HG03571 (cell line): Measurements from ENCODE around the gene PYY.
"Not testable (repeated sequence)": the region's sequence is repeated elsewhere in the genome, so short reads cannot be mapped to it uniquely, and the experiment has no call there.

Source experiments
- ATAC-seq: cut with Tn5 transposase; IDR thresholded peaks from one replicate; pipeline ENCODE4 v1.9.1; 2021; ENCODE audit not compliant: unreplicated experiment

The PYY gene

GRCh38 chr17:43953746-43954145, at the start of gene PYY:
Gene PYY, minus strand, starts transcription at chr17:43953940. Its CDS starts 457 bp downstream, at chr17:43953483.
- ATAC-seq: no peak

GRCh38 chr17:44002141-44002848, 48.6 kb upstream of the PYY start:
- ATAC-seq: no peak

- no peak for ATAC-seq
Observed at GRCh38 chr17:44001461-44001920, 47.8 kb upstream of the PYY start.

- no peak for ATAC-seq
Observed at GRCh38 chr17:44000871-44001460, 47.2 kb upstream of the PYY start.

- ATAC-seq: no peak
Observed at GRCh38 chr17:44000141-44000860, 46.6 kb upstream of the PYY start.

- ATAC-seq: no peak
Observed at GRCh38 chr17:43999024-43999423, 45.3 kb upstream of the PYY start.

GRCh38 chr17:43998552-43998951, 44.8 kb upstream of the PYY start:
- no peak for ATAC-seq

- ATAC-seq: not testable (repeated sequence)
Observed at GRCh38 chr17:43997180-43997579, 43.4 kb upstream of the PYY start.

- ATAC-seq: no peak
Observed at GRCh38 chr17:43995150-43995471, 41.4 kb upstream of the PYY start.

- no peak for ATAC-seq
Observed at GRCh38 chr17:43994272-43995149, 40.8 kb upstream of the PYY start.

- ATAC-seq: no peak
Observed at GRCh38 chr17:43992641-43993040, 38.9 kb upstream of the PYY start.

- ATAC-seq: no peak
Observed at GRCh38 chr17:43988301-43988700, 34.6 kb upstream of the PYY start.

- no peak for ATAC-seq
Observed at GRCh38 chr17:43987131-43988021, 33.6 kb upstream of the PYY start.

GRCh38 chr17:43986225-43986981, 32.7 kb upstream of the PYY start:
- ATAC-seq: no peak

- ATAC-seq: no peak
Observed at GRCh38 chr17:43984521-43984920, 30.8 kb upstream of the PYY start.

GRCh38 chr17:43983515-43984411, 30.0 kb upstream of the PYY start:
- ATAC-seq: no peak

- no peak for ATAC-seq
Observed at GRCh38 chr17:43983196-43983514, 29.4 kb upstream of the PYY start.

GRCh38 chr17:43982171-43982570, 28.4 kb upstream of the PYY start:
- ATAC-seq: no peak

GRCh38 chr17:43979671-43980070, 25.9 kb upstream of the PYY start:
- no peak for ATAC-seq
